Measurements from ENCODE around the gene MFSD6. TPM values are rescaled to one million over a fixed set of nuclear protein-coding genes. Genes with fewer than 3 reads are reported as not detected.

Gene MFSD6
- total RNA-seq, 1 experiment from 2014 or later: 20.9 TPM

DNA sequence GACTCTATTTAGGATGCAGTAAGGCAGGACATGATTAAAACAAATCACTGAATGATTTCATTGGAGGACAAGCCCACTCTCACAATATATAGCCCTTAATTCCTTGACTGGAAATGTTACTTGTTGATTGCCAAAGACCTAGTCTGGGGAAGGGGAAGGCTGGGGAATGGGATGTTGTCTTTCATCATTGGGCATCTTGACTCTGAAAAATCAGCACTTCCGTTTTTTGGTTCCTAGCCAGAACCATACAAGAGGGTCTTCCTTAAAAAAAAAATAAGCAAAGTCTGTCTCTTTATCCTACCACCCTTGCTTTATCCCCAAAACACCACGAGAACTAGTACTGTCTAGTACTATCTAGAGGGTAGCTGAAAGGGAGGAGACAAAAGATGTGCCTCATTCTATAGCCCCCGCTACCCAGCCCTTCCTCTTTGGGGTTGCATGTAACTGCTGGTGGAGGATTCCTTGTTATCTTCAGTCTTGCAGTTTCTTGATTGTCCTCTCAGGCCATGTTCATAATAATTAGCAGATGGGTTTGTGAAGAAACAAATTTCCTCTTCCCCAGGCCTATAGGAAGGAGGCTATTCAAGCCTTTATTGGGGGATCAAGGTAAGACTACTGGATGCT is 70.5 kb downstream of the MFSD6 start:
- Histone ChIP-seq H3K27ac (ENCODE audit: low read length) (no peak overlapping the region), H3K9me2 (replicated peaks; ENCODE audit: low read length) (no peaks in the 10 kb centered on the region), H2AFZ (ENCODE audit: low read length) (no peak overlapping the region), H3F3A (ENCODE audit: low read length, unreplicated experiment) (no peaks in the 10 kb centered on the region), H3K27me3 (ENCODE audit: low read length) (no peaks in the 10 kb centered on the region), H3K9ac (ENCODE audit: low read length) (no peak overlapping the region), H4K20me1 (ENCODE audit: low read length) (no peaks in the 10 kb centered on the region), H3K4me3 (ENCODE audit: low read length) (no peak overlapping the region), H3K79me2 (ENCODE audit: low read length) (no peaks in the 10 kb centered on the region), H3K9me3 (ENCODE audit: low read length) (no peaks in the 10 kb centered on the region), H3K36me3 (ENCODE audit: low read depth, low read length) (no peaks in the 10 kb centered on the region), H3K4me2 (ENCODE audit: low read length) (no peak overlapping the region), H3K4me1 (ENCODE audit: insufficient read depth, low read length) (no peaks in the 10 kb centered on the region)
- no peak for ATAC-seq
- POLR2A ChIA-PET (ENCODE audit: unreplicated experiment): no interaction called here
- no TSS peak for BruUV-seq (replicated peaks)
- intact Hi-C loops (cut with micrococcal nuclease): no loop called here
- no peak for TF ChIP-seq EZH2 (IDR thresholded peaks at IDR 0.05; ENCODE audit: low read length, unreplicated experiment)
- TF ChIP-seq EZH2phosphoT487 (IDR thresholded peaks at IDR 0.05; ENCODE audit: borderline replicate concordance, low read length): no peak
- TF ChIP-seq, protein P1, sequence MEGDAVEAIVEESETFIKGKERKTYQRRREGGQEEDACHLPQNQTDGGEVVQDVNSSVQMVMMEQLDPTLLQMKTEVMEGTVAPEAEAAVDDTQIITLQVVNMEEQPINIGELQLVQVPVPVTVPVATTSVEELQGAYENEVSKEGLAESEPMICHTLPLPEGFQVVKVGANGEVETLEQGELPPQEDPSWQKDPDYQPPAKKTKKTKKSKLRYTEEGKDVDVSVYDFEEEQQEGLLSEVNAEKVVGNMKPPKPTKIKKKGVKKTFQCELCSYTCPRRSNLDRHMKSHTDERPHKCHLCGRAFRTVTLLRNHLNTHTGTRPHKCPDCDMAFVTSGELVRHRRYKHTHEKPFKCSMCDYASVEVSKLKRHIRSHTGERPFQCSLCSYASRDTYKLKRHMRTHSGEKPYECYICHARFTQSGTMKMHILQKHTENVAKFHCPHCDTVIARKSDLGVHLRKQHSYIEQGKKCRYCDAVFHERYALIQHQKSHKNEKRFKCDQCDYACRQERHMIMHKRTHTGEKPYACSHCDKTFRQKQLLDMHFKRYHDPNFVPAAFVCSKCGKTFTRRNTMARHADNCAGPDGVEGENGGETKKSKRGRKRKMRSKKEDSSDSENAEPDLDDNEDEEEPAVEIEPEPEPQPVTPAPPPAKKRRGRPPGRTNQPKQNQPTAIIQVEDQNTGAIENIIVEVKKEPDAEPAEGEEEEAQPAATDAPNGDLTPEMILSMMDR (conservative IDR thresholded peaks at IDR 0.05; ENCODE audit: low read depth, low read length): no peak
- DNase-seq: no peak
- CTCF ChIA-PET: interaction anchor here (0.7 kb wide), 1 partner anchor 22 kb away, joined by 3 read pairs; no protein-coding TSS in a partner anchor

DNA sequence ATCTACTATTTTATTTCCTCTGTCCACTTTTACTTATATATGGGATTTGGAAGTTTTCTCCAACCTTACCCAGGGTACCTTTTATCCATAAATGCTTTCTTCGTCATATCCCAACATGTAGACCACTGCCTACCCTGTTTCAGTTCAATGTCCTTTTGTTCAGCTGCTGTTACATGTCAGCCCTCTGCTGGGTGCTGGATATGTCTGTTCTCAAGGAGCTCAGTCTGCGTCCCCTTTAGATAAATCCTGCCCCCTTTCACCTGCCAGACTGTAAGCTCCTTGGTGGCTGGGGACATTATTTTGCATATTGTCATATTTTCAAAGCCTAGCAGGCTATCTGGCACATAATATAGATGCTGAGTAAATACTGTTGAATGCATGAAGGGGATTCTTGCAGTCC is 73.2 kb downstream of the MFSD6 start:
- intact Hi-C loops (cut with micrococcal nuclease): no loop called here
- no peak overlapping the region for H2AFZ ChIP-seq (ENCODE audit: low read length)
- no peaks in the 10 kb centered on the region for H3K9me2 ChIP-seq (replicated peaks; ENCODE audit: low read length)
- H4K20me1 ChIP-seq (ENCODE audit: low read length): no peaks in the 10 kb centered on the region
- no peaks in the 10 kb centered on the region for H3K79me2 ChIP-seq (ENCODE audit: low read length)
- H3K4me2 ChIP-seq (ENCODE audit: low read length): no peak overlapping the region
- H3K27ac ChIP-seq (ENCODE audit: low read length): no peak overlapping the region
- BruUV-seq (replicated peaks): no TSS peak
- H3K36me3 ChIP-seq (ENCODE audit: low read depth, low read length): no peaks in the 10 kb centered on the region
- H3K9ac ChIP-seq (ENCODE audit: low read length): no peak overlapping the region
- ChIA-PET POLR2A (ENCODE audit: unreplicated experiment) (no interaction called here), CTCF (no interaction called here)
- H3F3A ChIP-seq (ENCODE audit: low read length, unreplicated experiment): no peaks in the 10 kb centered on the region
- no peaks in the 10 kb centered on the region for H3K27me3 ChIP-seq (ENCODE audit: low read length)
- TF ChIP-seq, protein P1 (conservative IDR thresholded peaks at IDR 0.05; ENCODE audit: low read depth, low read length): no peak
- no peak for TF ChIP-seq EZH2phosphoT487 (IDR thresholded peaks at IDR 0.05; ENCODE audit: borderline replicate concordance, low read length)
- no peak for TF ChIP-seq EZH2 (IDR thresholded peaks at IDR 0.05; ENCODE audit: low read length, unreplicated experiment)
- DNase-seq: no peak
- no peaks in the 10 kb centered on the region for H3K4me1 ChIP-seq (ENCODE audit: insufficient read depth, low read length)
- H3K4me3 ChIP-seq (ENCODE audit: low read length): no peak overlapping the region
- H3K9me3 ChIP-seq (ENCODE audit: low read length): no peaks in the 10 kb centered on the region
- no peak for ATAC-seq

DNA sequence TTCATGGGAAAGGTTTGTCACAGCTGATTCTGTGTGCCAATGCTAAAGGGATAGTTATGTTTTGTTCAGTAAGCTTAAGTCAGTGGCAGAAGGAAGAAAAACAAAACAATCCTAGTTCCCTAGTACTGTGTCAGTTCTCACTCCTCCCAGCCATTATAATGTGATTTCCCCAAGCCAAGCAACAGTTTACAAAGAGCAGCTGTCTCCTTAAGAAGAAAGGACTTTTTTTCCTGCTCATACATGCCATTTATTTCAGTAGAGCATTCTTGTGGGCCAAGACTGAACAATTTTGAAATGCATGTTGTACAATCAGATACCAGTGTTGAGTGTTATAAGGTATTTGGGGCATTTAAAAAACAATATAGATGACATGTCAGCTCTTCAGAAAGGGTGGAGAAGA is 74.3 kb downstream of the MFSD6 start:
- Histone ChIP-seq H3K27me3 (ENCODE audit: low read length) (no peaks in the 10 kb centered on the region), H3K27ac (ENCODE audit: low read length) (no peak overlapping the region), H3K79me2 (ENCODE audit: low read length) (no peaks in the 10 kb centered on the region), H3K36me3 (ENCODE audit: low read depth, low read length) (no peaks in the 10 kb centered on the region), H2AFZ (ENCODE audit: low read length) (no peak overlapping the region), H3K9ac (ENCODE audit: low read length) (no peak overlapping the region), H3K4me1 (ENCODE audit: insufficient read depth, low read length) (no peaks in the 10 kb centered on the region), H3K4me3 (ENCODE audit: low read length) (no peak overlapping the region), H3K9me3 (ENCODE audit: low read length) (no peaks in the 10 kb centered on the region), H3K4me2 (ENCODE audit: low read length) (no peak overlapping the region), H4K20me1 (ENCODE audit: low read length) (no peaks in the 10 kb centered on the region), H3F3A (ENCODE audit: low read length, unreplicated experiment) (no peaks in the 10 kb centered on the region), H3K9me2 (replicated peaks; ENCODE audit: low read length) (no peaks in the 10 kb centered on the region)
- POLR2A ChIA-PET (ENCODE audit: unreplicated experiment): no interaction called here
- intact Hi-C loops (cut with micrococcal nuclease): no loop called here
- DNase-seq (no peak), ATAC-seq (no peak)
- BruUV-seq (replicated peaks): no TSS peak
- no peak for TF ChIP-seq EZH2phosphoT487 (IDR thresholded peaks at IDR 0.05; ENCODE audit: borderline replicate concordance, low read length)
- CTCF ChIA-PET: no interaction called here

All from PC-3 (cell line).